NT2/D1 (cell line): ENCODE data around the gene REM2.

Source experiments
- YY1 ChIP-seq: IDR thresholded peaks from 2 replicates; pipeline ENCODE4 v1.6.1; 2011; ENCODE audit not compliant: insufficient read length, insufficient read depth
- ZNF274 ChIP-seq: IDR thresholded peaks from 2 replicates; pipeline ENCODE4 v1.6.1; 2011; ENCODE audit warnings: mild to moderate bottlenecking, low read depth, low read length

DNA sequence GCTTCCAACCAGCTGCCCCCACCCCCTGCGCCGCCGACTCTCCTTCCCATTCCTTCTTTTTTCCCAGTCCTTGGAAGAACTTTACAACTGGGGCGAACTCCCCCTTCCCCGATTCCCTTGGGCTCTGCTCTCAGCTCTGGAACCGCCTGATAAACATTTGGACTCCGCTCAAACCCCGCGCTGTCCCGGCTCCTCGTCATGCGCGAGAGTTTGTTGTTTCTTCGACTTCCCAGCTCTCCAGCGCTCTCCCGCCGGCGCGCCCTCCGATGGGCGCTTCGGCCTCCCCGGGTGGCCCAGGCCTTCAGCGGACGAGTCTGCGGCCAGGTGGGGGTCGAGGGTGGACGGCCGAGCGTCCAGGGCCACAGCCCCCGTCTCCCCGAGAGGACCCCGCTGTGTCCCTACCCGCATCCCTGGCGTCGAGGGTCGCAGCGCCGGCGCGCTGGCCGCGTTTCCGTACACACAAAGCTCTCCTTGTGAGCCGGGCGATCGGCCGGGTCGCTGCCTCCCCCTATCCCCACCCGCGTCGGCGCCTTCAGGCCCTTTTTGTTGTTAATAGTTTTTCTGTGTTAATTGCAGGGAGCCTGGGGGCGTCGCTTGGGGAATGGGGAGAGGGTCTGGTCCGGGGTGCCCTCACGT lies 45.8 kb upstream of the REM2 start:
- no peak for TF ChIP-seq YY1
- TF ChIP-seq ZNF274: no peak
